Measurements from ENCODE around the gene ULK4.

The ULK4 gene

DNA sequence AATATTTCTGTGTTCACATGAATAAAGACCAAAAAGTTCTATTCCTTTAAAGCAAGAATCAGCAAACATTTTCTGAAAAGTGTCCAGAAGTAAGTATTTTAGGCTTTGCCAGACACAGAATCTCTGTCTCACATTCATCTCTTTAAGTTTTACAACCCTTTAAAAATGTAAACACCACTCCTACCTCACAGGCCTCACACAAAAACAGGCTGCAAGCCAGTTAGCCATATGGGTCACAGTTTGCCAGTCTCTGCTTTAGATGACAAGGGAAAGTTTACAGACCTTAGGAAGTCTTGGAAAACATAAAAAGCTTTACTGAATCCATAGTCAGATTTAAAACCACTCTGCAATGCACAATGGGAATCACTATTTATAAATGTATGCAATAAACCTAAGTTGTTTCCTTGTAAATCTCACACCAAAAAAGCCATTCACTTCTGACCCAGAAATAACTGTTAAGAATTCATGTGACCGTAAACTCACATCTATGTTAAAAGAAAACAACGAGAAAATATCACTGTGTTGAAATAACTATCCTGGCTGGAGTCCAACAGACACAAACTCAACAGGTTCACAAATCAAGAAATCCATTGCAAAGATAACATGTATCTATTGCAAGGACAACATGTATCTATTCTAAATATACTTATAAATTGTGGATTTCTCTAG lies 308.2 kb downstream of the ULK4 start:
- Histone ChIP-seq H3K36me3 (ENCODE audit: control insufficient read depth in 2 of 2, insufficient read depth in 1 of 2, low read length in 2 of 2) (no peaks in the 10 kb centered on the region), H3K4me3 (ENCODE audit: low read depth, low read length) (no peak overlapping the region), H3K9me3 (ENCODE audit: control insufficient read depth, insufficient read depth, low read depth, low read length) (no peaks in the 10 kb centered on the region), H3K27ac (ENCODE audit: extremely low read depth, low read depth, low read length) (no peak overlapping the region; the same call in 1 of the 2 replicates), H3K4me1 (ENCODE audit: control insufficient read depth, insufficient read depth, low read length) (peaks cover 11% of the 10 kb centered on the region)
- TF ChIP-seq, protein P1, sequence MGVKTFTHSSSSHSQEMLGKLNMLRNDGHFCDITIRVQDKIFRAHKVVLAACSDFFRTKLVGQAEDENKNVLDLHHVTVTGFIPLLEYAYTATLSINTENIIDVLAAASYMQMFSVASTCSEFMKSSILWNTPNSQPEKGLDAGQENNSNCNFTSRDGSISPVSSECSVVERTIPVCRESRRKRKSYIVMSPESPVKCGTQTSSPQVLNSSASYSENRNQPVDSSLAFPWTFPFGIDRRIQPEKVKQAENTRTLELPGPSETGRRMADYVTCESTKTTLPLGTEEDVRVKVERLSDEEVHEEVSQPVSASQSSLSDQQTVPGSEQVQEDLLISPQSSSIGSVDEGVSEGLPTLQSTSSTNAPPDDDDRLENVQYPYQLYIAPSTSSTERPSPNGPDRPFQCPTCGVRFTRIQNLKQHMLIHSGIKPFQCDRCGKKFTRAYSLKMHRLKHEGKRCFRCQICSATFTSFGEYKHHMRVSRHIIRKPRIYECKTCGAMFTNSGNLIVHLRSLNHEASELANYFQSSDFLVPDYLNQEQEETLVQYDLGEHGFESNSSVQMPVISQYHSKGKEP (tag by site-specific recombination; IDR thresholded peaks at IDR 0.05), result peak; percentile 9; the same call in 1 of the 2 replicates
- no peak for TF ChIP-seq ZNF561 (tag by site-specific recombination; IDR thresholded peaks at IDR 0.05; ENCODE audit: borderline replicate concordance)
- TF ChIP-seq GLI2 (tag by site-specific recombination; IDR thresholded peaks at IDR 0.05; ENCODE audit: borderline replicate concordance, low read depth), result no peak
- TF ChIP-seq ZBTB21 (tag by site-specific recombination; IDR thresholded peaks at IDR 0.05), result no peak
- TF ChIP-seq FEZF1 (tag by site-specific recombination; IDR thresholded peaks at IDR 0.05), result peak; percentile 67; the same call in 1 of the 2 replicates
- TF ChIP-seq ZNF610 (tag by site-specific recombination; IDR thresholded peaks at IDR 0.05; ENCODE audit: borderline replicate concordance), result 0 out of 2 replicates have a peak, but pooled peaks have one; percentile 19
- no peak for TF ChIP-seq KLF9 (tag by site-specific recombination; IDR thresholded peaks at IDR 0.05; ENCODE audit: low read depth)
- no peak for TF ChIP-seq ZNF514 (tag by site-specific recombination; IDR thresholded peaks at IDR 0.05)
- no peak for TF ChIP-seq ZBTB7A (tag by site-specific recombination; IDR thresholded peaks at IDR 0.05; ENCODE audit: low read depth)
- TF ChIP-seq ZNF843 (tag by site-specific recombination; IDR thresholded peaks at IDR 0.05), result peak; percentile 30; the same call in 1 of the 2 replicates
- TF ChIP-seq GFI1B (tag by site-specific recombination; IDR thresholded peaks at IDR 0.05), result peak; percentile 65; the same call in 1 of the 2 replicates
- no peak for TF ChIP-seq SALL2 (tag by site-specific recombination; IDR thresholded peaks at IDR 0.05; ENCODE audit: borderline replicate concordance)
- TF ChIP-seq ZNF169 (tag by site-specific recombination; IDR thresholded peaks at IDR 0.05), result no peak
- TF ChIP-seq ZSCAN23 (tag by site-specific recombination; IDR thresholded peaks at IDR 0.05), result no peak
- TF ChIP-seq ZNF777 (tag by site-specific recombination; IDR thresholded peaks at IDR 0.05; ENCODE audit: borderline replicate concordance), result no peak
- TF ChIP-seq ZNF701 (tag by site-specific recombination; IDR thresholded peaks at IDR 0.05), result no peak
- no peak for TF ChIP-seq TRIM28 (IDR thresholded peaks at IDR 0.05; ENCODE audit: borderline replicate concordance, low read length)
- TF ChIP-seq ZNF274 (IDR thresholded peaks at IDR 0.05; ENCODE audit: low read length), result no peak
- no peak for TF ChIP-seq ZNF274 (tag by site-specific recombination; IDR thresholded peaks at IDR 0.05; ENCODE audit: borderline replicate concordance)
- TF ChIP-seq, protein P2, sequence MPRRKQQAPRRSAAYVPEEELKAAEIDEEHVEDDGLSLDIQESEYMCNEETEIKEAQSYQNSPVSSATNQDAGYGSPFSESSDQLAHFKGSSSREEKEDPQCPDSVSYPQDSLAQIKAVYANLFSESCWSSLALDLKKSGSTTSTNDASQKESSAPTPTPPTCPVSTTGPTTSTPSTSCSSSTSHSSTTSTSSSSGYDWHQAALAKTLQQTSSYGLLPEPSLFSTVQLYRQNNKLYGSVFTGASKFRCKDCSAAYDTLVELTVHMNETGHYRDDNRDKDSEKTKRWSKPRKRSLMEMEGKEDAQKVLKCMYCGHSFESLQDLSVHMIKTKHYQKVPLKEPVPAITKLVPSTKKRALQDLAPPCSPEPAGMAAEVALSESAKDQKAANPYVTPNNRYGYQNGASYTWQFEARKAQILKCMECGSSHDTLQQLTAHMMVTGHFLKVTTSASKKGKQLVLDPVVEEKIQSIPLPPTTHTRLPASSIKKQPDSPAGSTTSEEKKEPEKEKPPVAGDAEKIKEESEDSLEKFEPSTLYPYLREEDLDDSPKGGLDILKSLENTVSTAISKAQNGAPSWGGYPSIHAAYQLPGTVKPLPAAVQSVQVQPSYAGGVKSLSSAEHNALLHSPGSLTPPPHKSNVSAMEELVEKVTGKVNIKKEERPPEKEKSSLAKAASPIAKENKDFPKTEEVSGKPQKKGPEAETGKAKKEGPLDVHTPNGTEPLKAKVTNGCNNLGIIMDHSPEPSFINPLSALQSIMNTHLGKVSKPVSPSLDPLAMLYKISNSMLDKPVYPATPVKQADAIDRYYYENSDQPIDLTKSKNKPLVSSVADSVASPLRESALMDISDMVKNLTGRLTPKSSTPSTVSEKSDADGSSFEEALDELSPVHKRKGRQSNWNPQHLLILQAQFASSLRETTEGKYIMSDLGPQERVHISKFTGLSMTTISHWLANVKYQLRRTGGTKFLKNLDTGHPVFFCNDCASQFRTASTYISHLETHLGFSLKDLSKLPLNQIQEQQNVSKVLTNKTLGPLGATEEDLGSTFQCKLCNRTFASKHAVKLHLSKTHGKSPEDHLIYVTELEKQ (tag by site-specific recombination; IDR thresholded peaks at IDR 0.05; ENCODE audit: borderline replicate concordance), result no peak
- peak; percentile 71 for TF ChIP-seq SCRT2 (tag by site-specific recombination; IDR thresholded peaks at IDR 0.05)
- no peak for TF ChIP-seq ZBTB48 (tag by site-specific recombination; IDR thresholded peaks at IDR 0.05)
- TF ChIP-seq, protein P3, sequence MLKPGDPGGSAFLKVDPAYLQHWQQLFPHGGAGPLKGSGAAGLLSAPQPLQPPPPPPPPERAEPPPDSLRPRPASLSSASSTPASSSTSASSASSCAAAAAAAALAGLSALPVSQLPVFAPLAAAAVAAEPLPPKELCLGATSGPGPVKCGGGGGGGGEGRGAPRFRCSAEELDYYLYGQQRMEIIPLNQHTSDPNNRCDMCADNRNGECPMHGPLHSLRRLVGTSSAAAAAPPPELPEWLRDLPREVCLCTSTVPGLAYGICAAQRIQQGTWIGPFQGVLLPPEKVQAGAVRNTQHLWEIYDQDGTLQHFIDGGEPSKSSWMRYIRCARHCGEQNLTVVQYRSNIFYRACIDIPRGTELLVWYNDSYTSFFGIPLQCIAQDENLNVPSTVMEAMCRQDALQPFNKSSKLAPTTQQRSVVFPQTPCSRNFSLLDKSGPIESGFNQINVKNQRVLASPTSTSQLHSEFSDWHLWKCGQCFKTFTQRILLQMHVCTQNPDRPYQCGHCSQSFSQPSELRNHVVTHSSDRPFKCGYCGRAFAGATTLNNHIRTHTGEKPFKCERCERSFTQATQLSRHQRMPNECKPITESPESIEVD (tag by site-specific recombination; IDR thresholded peaks at IDR 0.05), result peak; percentile 82
- peak; percentile 48; the same call in 1 of the 2 replicates for TF ChIP-seq WT1 (tag by site-specific recombination; IDR thresholded peaks at IDR 0.05)
- TF ChIP-seq OVOL3 (tag by site-specific recombination; IDR thresholded peaks at IDR 0.05), result 0 out of 2 replicates have a peak, but pooled peaks have one; percentile 39
- ChIA-PET CTCF (no interaction called here), POLR2A (no interaction called here)
